ENCODE results near the gene VSTM4. TPM values are rescaled to one million over a fixed set of nuclear protein-coding genes. Genes with fewer than 3 reads are reported as not detected.

VSTM4 gene
- total RNA-seq, 1 donor from 2014 or later, result 0.70 TPM

GRCh38 chr10:49096890-49097445 is 18.4 kb downstream of the VSTM4 start:
- H3K4me1 Mint-ChIP-seq (ENCODE audit: unreplicated experiment), result no peaks in the 10 kb centered on the region
- H3K9me3 Mint-ChIP-seq (ENCODE audit: unreplicated experiment), result no peaks in the 10 kb centered on the region
- H3K4me3 Mint-ChIP-seq (ENCODE audit: unreplicated experiment), result no peak overlapping the region
- H3K36me3 Mint-ChIP-seq (ENCODE audit: unreplicated experiment), result no peaks in the 10 kb centered on the region
- no peak for TF ChIP-seq CTCF (IDR thresholded peaks at IDR 0.05)
- H3K27me3 Mint-ChIP-seq (ENCODE audit: unreplicated experiment), result peaks cover 5% of the 10 kb centered on the region
- no peak overlapping the region for H3K27ac Mint-ChIP-seq (ENCODE audit: unreplicated experiment)
- no peak for DNase-seq (ENCODE audit: extremely low spot score, unreplicated experiment)

- Mint-ChIP-seq H3K9me3 (ENCODE audit: unreplicated experiment) (no peaks in the 10 kb centered on the region), H3K36me3 (ENCODE audit: unreplicated experiment) (no peaks in the 10 kb centered on the region), H3K27me3 (ENCODE audit: unreplicated experiment) (peaks cover 1% of the 10 kb centered on the region), H3K27ac (ENCODE audit: unreplicated experiment) (no peak overlapping the region), H3K4me3 (ENCODE audit: unreplicated experiment) (no peak overlapping the region), H3K4me1 (ENCODE audit: unreplicated experiment) (no peaks in the 10 kb centered on the region)
- TF ChIP-seq CTCF (IDR thresholded peaks at IDR 0.05), result no peak
- no peak for DNase-seq (ENCODE audit: extremely low spot score, unreplicated experiment)
Measured at GRCh38 chr10:49094646-49095045, 20.7 kb downstream of the VSTM4 start.

GRCh38 chr10:49093922-49094321 is 21.4 kb downstream of the VSTM4 start:
- H3K4me1 Mint-ChIP-seq (ENCODE audit: unreplicated experiment), result no peaks in the 10 kb centered on the region
- H3K36me3 Mint-ChIP-seq (ENCODE audit: unreplicated experiment), result no peaks in the 10 kb centered on the region
- no peak for TF ChIP-seq CTCF (IDR thresholded peaks at IDR 0.05)
- no peaks in the 10 kb centered on the region for H3K9me3 Mint-ChIP-seq (ENCODE audit: unreplicated experiment)
- peak; percentile 65 for DNase-seq (ENCODE audit: extremely low spot score, unreplicated experiment)
- H3K27me3 Mint-ChIP-seq (ENCODE audit: unreplicated experiment), result no peaks in the 10 kb centered on the region
- no peak overlapping the region for H3K27ac Mint-ChIP-seq (ENCODE audit: unreplicated experiment)
- no peak overlapping the region for H3K4me3 Mint-ChIP-seq (ENCODE audit: unreplicated experiment)

GRCh38 chr10:49092477-49092876 is 22.8 kb downstream of the VSTM4 start:
- DNase-seq (ENCODE audit: extremely low spot score, unreplicated experiment), result no peak
- no peak for TF ChIP-seq CTCF (IDR thresholded peaks at IDR 0.05)
- Mint-ChIP-seq H3K27me3 (ENCODE audit: unreplicated experiment) (no peaks in the 10 kb centered on the region), H3K36me3 (ENCODE audit: unreplicated experiment) (no peaks in the 10 kb centered on the region), H3K4me3 (ENCODE audit: unreplicated experiment) (no peak overlapping the region), H3K27ac (ENCODE audit: unreplicated experiment) (no peak overlapping the region), H3K9me3 (ENCODE audit: unreplicated experiment) (no peaks in the 10 kb centered on the region), H3K4me1 (ENCODE audit: unreplicated experiment) (no peaks in the 10 kb centered on the region)

- H3K27ac Mint-ChIP-seq (ENCODE audit: unreplicated experiment), result no peak overlapping the region
- DNase-seq (ENCODE audit: extremely low spot score, unreplicated experiment), result no peak
- H3K9me3 Mint-ChIP-seq (ENCODE audit: unreplicated experiment), result peaks cover 7% of the 10 kb centered on the region
- no peak overlapping the region for H3K4me3 Mint-ChIP-seq (ENCODE audit: unreplicated experiment)
- H3K4me1 Mint-ChIP-seq (ENCODE audit: unreplicated experiment), result no peaks in the 10 kb centered on the region
- H3K36me3 Mint-ChIP-seq (ENCODE audit: unreplicated experiment), result no peaks in the 10 kb centered on the region
- no peak for TF ChIP-seq CTCF (IDR thresholded peaks at IDR 0.05)
- no peaks in the 10 kb centered on the region for H3K27me3 Mint-ChIP-seq (ENCODE audit: unreplicated experiment)
Measured at GRCh38 chr10:49091450-49092210, 23.7 kb downstream of the VSTM4 start.

All from osteocyte (in vitro differentiated cells).